Astrocyte (in vitro differentiated cells and primary cell): ENCODE measurements around the gene CLOCK.

Source experiments
- CTCF ChIP-seq: IDR thresholded peaks from 2 replicates; pipeline ENCODE4 v1.5.1; 2011; ENCODE audit warnings: low read depth, mild to moderate bottlenecking, inconsistent platforms, low read length, moderate library complexity; ENCODE audit not compliant: insufficient read depth
- EZH2 ChIP-seq: IDR thresholded peaks from 2 replicates; pipeline ENCODE4 v1.6.1; 2012; ENCODE audit warnings: mild to moderate bottlenecking, low read length, inconsistent platforms; ENCODE audit not compliant: insufficient read depth

- no peak for TF ChIP-seq CTCF
- no peak for TF ChIP-seq EZH2
Measured at GRCh38 chr4:55518442-55518841, 28.3 kb downstream of the CLOCK start.
